ENCODE data around the gene SUSD6.
"Not testable (repeated sequence)": the region's sequence is repeated elsewhere in the genome, so short reads cannot be mapped to it uniquely, and the experiment has no call there.

DNA sequence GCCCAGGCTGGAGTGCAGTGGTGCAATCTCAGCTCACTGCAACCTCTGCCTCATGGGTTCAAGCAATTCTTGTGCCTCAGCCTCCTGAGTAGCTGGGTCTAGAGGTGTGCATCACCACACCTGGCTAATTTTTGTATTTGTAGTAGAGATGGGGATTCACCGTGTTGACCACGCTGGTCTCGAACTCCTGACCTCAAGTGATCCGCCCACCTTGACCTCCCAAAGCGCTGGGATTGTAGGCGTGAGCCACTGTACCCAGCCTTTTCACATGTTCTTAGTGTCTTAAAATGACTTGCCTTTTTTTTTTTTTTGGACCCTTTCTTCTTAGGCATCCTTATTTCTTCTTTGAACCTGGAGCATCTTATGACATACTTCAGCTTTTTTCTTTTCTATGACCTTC lies 87.8 kb downstream of the SUSD6 start:
- TF ChIP-seq, protein P1, sequence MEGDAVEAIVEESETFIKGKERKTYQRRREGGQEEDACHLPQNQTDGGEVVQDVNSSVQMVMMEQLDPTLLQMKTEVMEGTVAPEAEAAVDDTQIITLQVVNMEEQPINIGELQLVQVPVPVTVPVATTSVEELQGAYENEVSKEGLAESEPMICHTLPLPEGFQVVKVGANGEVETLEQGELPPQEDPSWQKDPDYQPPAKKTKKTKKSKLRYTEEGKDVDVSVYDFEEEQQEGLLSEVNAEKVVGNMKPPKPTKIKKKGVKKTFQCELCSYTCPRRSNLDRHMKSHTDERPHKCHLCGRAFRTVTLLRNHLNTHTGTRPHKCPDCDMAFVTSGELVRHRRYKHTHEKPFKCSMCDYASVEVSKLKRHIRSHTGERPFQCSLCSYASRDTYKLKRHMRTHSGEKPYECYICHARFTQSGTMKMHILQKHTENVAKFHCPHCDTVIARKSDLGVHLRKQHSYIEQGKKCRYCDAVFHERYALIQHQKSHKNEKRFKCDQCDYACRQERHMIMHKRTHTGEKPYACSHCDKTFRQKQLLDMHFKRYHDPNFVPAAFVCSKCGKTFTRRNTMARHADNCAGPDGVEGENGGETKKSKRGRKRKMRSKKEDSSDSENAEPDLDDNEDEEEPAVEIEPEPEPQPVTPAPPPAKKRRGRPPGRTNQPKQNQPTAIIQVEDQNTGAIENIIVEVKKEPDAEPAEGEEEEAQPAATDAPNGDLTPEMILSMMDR (IDR thresholded peaks at IDR 0.05; ENCODE audit: poor library complexity) = not testable (repeated sequence)
- not testable (repeated sequence) for TF ChIP-seq EZH2 (IDR thresholded peaks at IDR 0.05; ENCODE audit: borderline replicate concordance); EZH2phosphoT487 (IDR thresholded peaks at IDR 0.05; ENCODE audit: low read depth, severe bottlenecking, unreplicated experiment)
